K562 (cell line): Measurements from ENCODE around the gene OBSL1. TPM values are rescaled to one million over a fixed set of nuclear protein-coding genes. Genes with fewer than 3 reads are reported as not detected.

Experiments used
- ATAC-seq: fragments of 200-7000 bp; cut with Tn5 transposase; 3 replicates; pipeline ENCODE4 v1.9.1; 2020; ENCODE audit warnings: moderate library complexity
- BruUV-seq: library from RNA; stranded (reverse); fragments of 400-500 nt; replicated peaks from 2 replicates; lab custom pipeline; 2021; lab: Mats Ljungman, UMichigan
- CTCF ChIA-PET: fragments of 300-600 bp; formaldehyde crosslinking; extraction: SDS; loops from one replicate; lab custom pipeline; 2021; ENCODE audit warnings: low intra/inter-chr PET ratio; lab: Yijun Ruan, JAX
- POLR2A ChIA-PET: fragments of 300-600, 350-650 bp; sonication (Branson Sonifier 250); formaldehyde crosslinking; extraction: SDS; loops from one replicate; lab custom pipeline; 2021; ENCODE audit warnings: antibody characterized with exemption, inconsistent platforms; lab: Yijun Ruan, JAX
- DNase-seq, 4 experiments: peaks; one replicate each; pipeline versions ENCODE4 v3.0.0 to v3.0.0-alpha.2; 2011 to 2018; ENCODE audit warnings: low spot score in 3 of 4, mixed read lengths in 3 of 4; ENCODE audit errors: extremely low read depth in 1 of 4
- FAIRE-seq: peaks from 2 replicates; lab custom pipeline; 2011; peaks lifted over from hg19 to GRCh38; lab: Jason Lieb, UNC
- H2AFZ ChIP-seq: 2 replicates; pipeline ENCODE4 v1.6.0; 2011; ENCODE audit warnings: low read depth, low read length, control low read depth, inconsistent platforms
- H3K27ac ChIP-seq: fragments of 200-600 bp; 3 replicates; pipeline ENCODE4 v1.8.0; 2011; ENCODE audit warnings: low read depth, mild to moderate bottlenecking, control low read depth, inconsistent platforms, low read length, moderate library complexity, mixed read lengths; ENCODE audit errors: extremely low read depth
- H3K27me3 ChIP-seq, 2 experiments: fragments of 300-600 bp in 1 of 2; 2 replicates in 1 of 2; 3 replicates in 1 of 2; pipeline versions ENCODE4 v1.6.0 to v1.8.0; 2011; ENCODE audit warnings: inconsistent platforms in 2 of 2, low read length in 2 of 2, mild to moderate bottlenecking in 1 of 2, mixed read lengths in 1 of 2, moderate library complexity in 1 of 2; ENCODE audit not compliant: control insufficient read depth in 2 of 2, insufficient read depth in 2 of 2
- H3K36me3 ChIP-seq: fragments of 300-600 bp; 3 replicates; pipeline ENCODE4 v1.8.0; 2011; ENCODE audit warnings: mild to moderate bottlenecking, low read length, inconsistent platforms; ENCODE audit not compliant: control insufficient read depth, insufficient read depth
- H3K4me1 ChIP-seq, 2 experiments: fragments of 200-600 bp in 1 of 2; replicated peaks in 1 of 2; 2 replicates in 1 of 2; 3 replicates in 1 of 2; pipeline versions ENCODE4 v1.5.1 to v1.8.0; 2011; ENCODE audit warnings: inconsistent platforms in 2 of 2, low read length in 2 of 2, mild to moderate bottlenecking in 1 of 2, mixed read lengths in 1 of 2, moderate library complexity in 1 of 2; ENCODE audit not compliant: control insufficient read depth in 2 of 2, insufficient read depth in 2 of 2
- H3K4me2 ChIP-seq: 2 replicates; pipeline ENCODE4 v1.6.1; 2011; ENCODE audit warnings: low read length, control low read depth, inconsistent platforms, mixed read lengths; ENCODE audit not compliant: insufficient read depth
- H3K4me3 ChIP-seq: fragments of 200-600 bp; sonication (generic), shearing (Covaris generic); 2 replicates; pipeline ENCODE4 v1.5.1; 2016; ENCODE audit warnings: control low read depth, inconsistent platforms
- H3K79me2 ChIP-seq: fragments of 200-600 bp; 3 replicates; pipeline ENCODE4 v1.8.0; 2011; ENCODE audit warnings: low read length, inconsistent platforms; ENCODE audit not compliant: control insufficient read depth, insufficient read depth
- H3K9ac ChIP-seq, 2 experiments: 2 replicates each; pipeline versions ENCODE4 v1.6.0 to v1.6.1; 2011; ENCODE audit warnings: low read depth in 2 of 2, low read length in 2 of 2, control low read depth in 1 of 2, inconsistent platforms in 1 of 2, mild to moderate bottlenecking in 1 of 2, mixed read lengths in 1 of 2; ENCODE audit not compliant: insufficient read depth in 1 of 2
- H3K9me1 ChIP-seq: one replicate; pipeline ENCODE4 v1.6.0; 2011; ENCODE audit warnings: inconsistent platforms, mild to moderate bottlenecking, low read length, moderate library complexity; ENCODE audit not compliant: control insufficient read depth, insufficient read depth
- H3K9me3 ChIP-seq: replicated peaks from 2 replicates; pipeline ENCODE4 v1.5.1; 2011; ENCODE audit warnings: low read depth, low read length, inconsistent platforms; ENCODE audit not compliant: control insufficient read depth, insufficient read depth
- H4K20me1 ChIP-seq: replicated peaks from 2 replicates; pipeline ENCODE4 v1.6.1; 2011; ENCODE audit warnings: low read length, inconsistent platforms, mixed read lengths; ENCODE audit not compliant: control insufficient read depth, insufficient read depth
- ADNP ChIP-seq: fragments of 200-800 bp; sonication (Bioruptor generic); IDR thresholded peaks from 2 replicates; pipeline ENCODE4 v1.6.1; 2016; ENCODE audit warnings: missing genetic modification characterization, missing compliant biosample characterization
- ESRRA ChIP-seq: fragments of 450-650 bp; IDR thresholded peaks from 2 replicates; pipeline ENCODE4 v1.6.1; 2014; ENCODE audit warnings: low read depth, mild to moderate bottlenecking, moderate library complexity, borderline replicate concordance
- KDM1A ChIP-seq, 2 experiments: fragments of 450-650 bp; IDR thresholded peaks; 2 replicates each; pipeline ENCODE4 v1.6.1; 2016; ENCODE audit warnings: mild to moderate bottlenecking in 2 of 2
- NUFIP1 ChIP-seq: fragments of 450-650 bp; IDR thresholded peaks from 2 replicates; pipeline ENCODE4 v1.6.1; 2018; ENCODE audit not compliant: partially characterized antibody
- RCOR1 ChIP-seq, 2 experiments: IDR thresholded peaks; 2 replicates each; pipeline ENCODE4 v1.6.1; 2012; ENCODE audit warnings: low read depth in 2 of 2, low read length in 2 of 2, borderline replicate concordance in 1 of 2, improper control_type of control experiment in 1 of 2
- SMARCA5 ChIP-seq: fragments of 450-650 bp; IDR thresholded peaks from 2 replicates; pipeline ENCODE4 v1.6.1; 2016
- ZFP36 ChIP-seq: fragments of 150-350 bp; IDR thresholded peaks from 2 replicates; pipeline ENCODE4 v1.6.1; 2018; ENCODE audit warnings: low read length, low read depth; ENCODE audit not compliant: partially characterized antibody
- WGBS: fragments of 100-300 bp; shearing (Covaris generic); methylation state at CpG from one replicate; pipeline ENCODE4 v1.1.6; 2016; ENCODE audit warnings: low coverage, mixed read lengths; ENCODE audit not compliant: insufficient coverage; ENCODE audit errors: missing lambda C conversion rate; 5-methylcytosine and 5-hydroxymethylcytosine counted together
- in situ Hi-C: fragments of 300-500 bp; cut with MboI; formaldehyde crosslinking; loops from 4 replicates; pipeline ENCODE4 v1.15.0; 2018; ENCODE audit warnings: inconsistent platforms, mixed read lengths
- intact Hi-C: fragments of 100-400 bp; cut with micrococcal nuclease; formaldehyde crosslinking; loops from 2 replicates; pipeline ENCODE4 v1.14.2; 2022
- polyA plus RNA-seq, 8 experiments: library from polyadenylated mRNA; depleted of rRNA in 4 of 8; stranded (reverse) in 5 of 8; unstranded in 3 of 8; fragments of >200 nt; fragmentation: Nextera tagmentation in 2 of 8; fragmentation: Illumina TruSeq in 1 of 8; extraction: Ambion mirVana in 2 of 8; extraction: Trizol in 1 of 8; gene quantifications; 2 replicates each; pipeline versions ENCODE4 v1.2.1 to v1.2.3, GENCODE V29; 2011 to 2014; ENCODE audit warnings: inconsistent platforms in 1 of 8, missing spikeins in 1 of 8
- total RNA-seq, 7 experiments: library from RNA; depleted of rRNA in 6 of 7; stranded (reverse); fragments of >200 nt in 6 of 7; fragmentation: Illumina TruSeq in 2 of 7; extraction: Trizol in 2 of 7; gene quantifications; 2 replicates each; pipeline versions ENCODE4 v1.2.1 to v1.2.3, GENCODE V29; 2011 to 2021; ENCODE audit warnings: low replicate concordance in 1 of 7
- TF ChIP-seq, protein P1 (sequence below): fragments of 450-650 bp; IDR thresholded peaks from 2 replicates; pipeline ENCODE4 v1.6.1; 2014; ENCODE audit warnings: low read depth, mild to moderate bottlenecking, moderate library complexity, borderline replicate concordance
- TF ChIP-seq, protein P2 (sequence below): sonication (generic); formaldehyde crosslinking; IDR thresholded peaks from 2 replicates; pipeline ENCODE4 v1.8.0; 2023; ENCODE audit warnings: mild to moderate bottlenecking, missing genetic modification reagents

Gene OBSL1
- total and polyA plus RNA-seq, 9 of the 15 experiments (the other 6 are each of a cell fraction or from before 2014, with no cell fraction given) = 1.2 to 26.6 (median 8.6) TPM

DNA sequence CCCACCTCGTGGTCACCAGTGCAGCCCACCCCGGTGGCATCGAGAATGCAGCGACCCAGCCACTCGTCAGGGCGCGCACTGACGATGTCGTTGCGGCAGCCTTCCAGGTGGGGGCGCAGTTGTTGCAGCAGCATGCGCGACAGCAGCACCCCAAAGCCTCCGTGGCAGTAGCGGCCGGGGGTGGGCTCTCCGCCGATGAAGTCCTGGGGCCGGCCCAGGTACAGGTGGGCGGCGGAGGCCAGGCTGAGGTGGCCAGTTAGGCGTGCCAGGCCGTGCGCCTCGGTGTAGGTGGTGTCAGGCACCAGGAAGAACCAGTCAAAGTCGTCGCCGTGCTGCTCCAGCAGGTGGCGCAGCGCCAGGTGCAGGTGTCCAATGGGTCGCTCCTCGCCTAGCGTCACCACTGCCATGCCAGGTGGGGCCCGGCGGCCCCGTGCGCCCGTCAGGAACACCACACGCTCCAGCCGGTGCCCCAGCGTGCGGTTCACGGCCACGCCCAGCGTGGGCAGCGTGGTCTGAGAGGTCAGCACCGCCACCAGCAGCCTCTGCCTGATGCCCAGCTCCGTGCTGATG, 29.6 kb downstream of the OBSL1 start (continued):
- TF ChIP-seq, protein P1, sequence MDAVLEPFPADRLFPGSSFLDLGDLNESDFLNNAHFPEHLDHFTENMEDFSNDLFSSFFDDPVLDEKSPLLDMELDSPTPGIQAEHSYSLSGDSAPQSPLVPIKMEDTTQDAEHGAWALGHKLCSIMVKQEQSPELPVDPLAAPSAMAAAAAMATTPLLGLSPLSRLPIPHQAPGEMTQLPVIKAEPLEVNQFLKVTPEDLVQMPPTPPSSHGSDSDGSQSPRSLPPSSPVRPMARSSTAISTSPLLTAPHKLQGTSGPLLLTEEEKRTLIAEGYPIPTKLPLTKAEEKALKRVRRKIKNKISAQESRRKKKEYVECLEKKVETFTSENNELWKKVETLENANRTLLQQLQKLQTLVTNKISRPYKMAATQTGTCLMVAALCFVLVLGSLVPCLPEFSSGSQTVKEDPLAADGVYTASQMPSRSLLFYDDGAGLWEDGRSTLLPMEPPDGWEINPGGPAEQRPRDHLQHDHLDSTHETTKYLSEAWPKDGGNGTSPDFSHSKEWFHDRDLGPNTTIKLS = peak; percentile 75; the same call in 1 of the 2 replicates
- TF ChIP-seq, all 486 proteins: peak for 90

DNA sequence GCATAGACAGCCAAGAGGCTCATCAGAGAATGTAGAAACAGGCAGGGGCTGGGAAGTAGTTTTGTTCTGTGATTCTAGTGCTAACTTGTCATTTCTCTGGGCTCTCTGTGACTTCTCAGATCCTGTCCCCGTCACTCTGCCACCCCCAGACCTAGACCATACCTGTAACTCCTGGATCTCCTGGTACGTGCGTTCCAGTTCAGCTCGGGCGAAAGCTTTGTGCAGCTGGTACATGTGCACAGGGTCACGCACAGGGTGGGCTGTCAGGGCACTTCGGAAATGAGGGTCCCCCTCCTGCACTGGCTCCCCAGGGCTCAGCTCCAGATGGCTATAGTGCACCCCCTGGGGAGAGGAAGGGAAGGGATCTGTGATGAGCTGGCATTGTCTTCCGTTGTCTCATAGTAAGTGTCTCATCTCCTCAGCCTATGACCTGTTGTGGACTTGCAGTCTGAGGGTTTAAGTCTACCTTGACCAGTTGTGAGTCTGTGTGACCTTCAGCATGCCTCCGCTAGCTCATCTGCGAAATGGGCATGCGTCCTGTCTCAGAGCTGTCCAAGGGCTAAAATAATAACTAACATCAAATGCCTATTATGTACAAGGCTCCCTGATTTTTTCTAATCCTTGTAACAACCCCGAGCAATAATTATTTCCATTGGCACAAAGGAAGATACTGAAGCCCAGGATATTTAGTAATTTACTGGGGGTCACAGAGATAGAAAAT, 30.4 kb downstream of the OBSL1 start:
- intact Hi-C loops = loop anchor here (1.0 to 5.0 kb wide), 4 partner anchors 55 to 148 kb away; partner anchors contain the start of gene SLC4A3
- POLR2A ChIA-PET = interaction anchor here (0.6 to 1.0 kb wide), 3 partner anchors 11 to 148 kb away, joined by 4 read pairs; no protein-coding TSS in a partner anchor
- peaks cover 14% of the 10 kb centered on the region; the same call in 1 of the 2 replicates for H4K20me1 ChIP-seq
- no TSS peak for BruUV-seq
- peaks cover 35% of the 10 kb centered on the region; the same call in 2 of the 3 replicates for H3K36me3 ChIP-seq
- H2AFZ ChIP-seq = no peak overlapping the region
- CTCF ChIA-PET = interaction anchor here (0.7 to 3.8 kb wide), 6 partner anchors 61 to 184 kb away, joined by 3 to 80 read pairs (median 4); no protein-coding TSS in a partner anchor
- peaks cover 0 to 73% of the 10 kb centered on the region in 2 experiments; a peak in 3 of 5 replicates for H3K4me1 ChIP-seq
- no peak overlapping the region for H3K27ac ChIP-seq
- no peak for DNase-seq
- FAIRE-seq = no peak
- H3K9me1 ChIP-seq = no peaks in the 10 kb centered on the region
- no peaks in the 10 kb centered on the region for H3K27me3 ChIP-seq
- peaks cover 17% of the 10 kb centered on the region for H3K79me2 ChIP-seq
- no peak overlapping the region for H3K4me3 ChIP-seq
- TF ChIP-seq ESRRA (peak; percentile 99), KDM1A (IDR thresholded peaks at IDR 0.05) (peak in 1 of 2 experiments; percentile 53; a peak in 2 of 4 replicates), ZFP36 (no peak), SMARCA5 (peak; percentile 14; the same call in 1 of the 2 replicates), NUFIP1 (no peak), ADNP (tag) (0 out of 2 replicates have a peak, but pooled peaks have one; percentile 30), RCOR1 (IDR thresholded peaks at IDR 0.05; ENCODE audit: borderline replicate concordance in 1 of 2, low read depth in 2 of 2, low read length in 2 of 2) (peak in 1 of 2 experiments; percentile 33; a peak in 1 of 4 replicates)
- TF ChIP-seq, protein P2, sequence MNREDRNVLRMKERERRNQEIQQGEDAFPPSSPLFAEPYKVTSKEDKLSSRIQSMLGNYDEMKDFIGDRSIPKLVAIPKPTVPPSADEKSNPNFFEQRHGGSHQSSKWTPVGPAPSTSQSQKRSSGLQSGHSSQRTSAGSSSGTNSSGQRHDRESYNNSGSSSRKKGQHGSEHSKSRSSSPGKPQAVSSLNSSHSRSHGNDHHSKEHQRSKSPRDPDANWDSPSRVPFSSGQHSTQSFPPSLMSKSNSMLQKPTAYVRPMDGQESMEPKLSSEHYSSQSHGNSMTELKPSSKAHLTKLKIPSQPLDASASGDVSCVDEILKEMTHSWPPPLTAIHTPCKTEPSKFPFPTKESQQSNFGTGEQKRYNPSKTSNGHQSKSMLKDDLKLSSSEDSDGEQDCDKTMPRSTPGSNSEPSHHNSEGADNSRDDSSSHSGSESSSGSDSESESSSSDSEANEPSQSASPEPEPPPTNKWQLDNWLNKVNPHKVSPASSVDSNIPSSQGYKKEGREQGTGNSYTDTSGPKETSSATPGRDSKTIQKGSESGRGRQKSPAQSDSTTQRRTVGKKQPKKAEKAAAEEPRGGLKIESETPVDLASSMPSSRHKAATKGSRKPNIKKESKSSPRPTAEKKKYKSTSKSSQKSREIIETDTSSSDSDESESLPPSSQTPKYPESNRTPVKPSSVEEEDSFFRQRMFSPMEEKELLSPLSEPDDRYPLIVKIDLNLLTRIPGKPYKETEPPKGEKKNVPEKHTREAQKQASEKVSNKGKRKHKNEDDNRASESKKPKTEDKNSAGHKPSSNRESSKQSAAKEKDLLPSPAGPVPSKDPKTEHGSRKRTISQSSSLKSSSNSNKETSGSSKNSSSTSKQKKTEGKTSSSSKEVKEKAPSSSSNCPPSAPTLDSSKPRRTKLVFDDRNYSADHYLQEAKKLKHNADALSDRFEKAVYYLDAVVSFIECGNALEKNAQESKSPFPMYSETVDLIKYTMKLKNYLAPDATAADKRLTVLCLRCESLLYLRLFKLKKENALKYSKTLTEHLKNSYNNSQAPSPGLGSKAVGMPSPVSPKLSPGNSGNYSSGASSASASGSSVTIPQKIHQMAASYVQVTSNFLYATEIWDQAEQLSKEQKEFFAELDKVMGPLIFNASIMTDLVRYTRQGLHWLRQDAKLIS (CRISPR knock-in tag) = peak; percentile 38; the same call in 1 of the 2 replicates
- H3K9ac ChIP-seq = 0 out of 4 replicates have a peak overlapping the region, but pooled peaks of 1 of the 2 experiments have one; percentile 55
- in situ Hi-C loops = loop anchor here (5.0 to 10.0 kb wide), 2 partner anchors 101 to 154 kb away; no protein-coding TSS in a partner anchor
- no peak for ATAC-seq
- H3K4me2 ChIP-seq = peak overlapping the region; percentile 75
- WGBS = 86% methylated on average over 10 of the region's 12 CpGs
- no peaks in the 10 kb centered on the region for H3K9me3 ChIP-seq
